ENCODE results near the gene IL13. TPM values are rescaled to one million over a fixed set of nuclear protein-coding genes. Genes with fewer than 3 reads are reported as not detected.

Gene IL13
- total RNA-seq, 1 experiment from 2014 or later, result not detected

DNA sequence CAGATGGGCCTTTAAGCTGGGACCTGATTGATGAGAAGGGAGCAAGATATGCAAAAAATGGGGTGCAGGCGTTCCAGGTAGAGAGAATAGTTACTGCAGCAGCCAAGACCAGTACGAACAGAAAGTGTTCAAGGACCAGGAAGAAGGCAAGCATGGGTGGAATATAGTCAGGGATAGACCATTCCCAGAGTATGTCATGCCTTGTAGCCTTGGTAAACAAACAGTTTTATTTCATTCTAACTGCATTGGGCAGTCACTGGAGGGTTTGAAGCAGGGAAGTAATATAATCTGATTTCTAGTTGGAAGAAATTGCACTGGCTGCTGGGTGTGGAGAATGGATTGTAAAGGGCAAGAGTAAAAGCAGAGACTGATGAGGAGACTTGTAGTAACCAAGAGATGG is 30.5 kb upstream of the IL13 start:
- no peak overlapping the region for H3K4ac ChIP-seq (ENCODE audit: low read depth, low read length)
- DNase-seq, result no peak
- H2AK5ac ChIP-seq (ENCODE audit: insufficient read length, low read length), result no peak overlapping the region
- no peak overlapping the region for H2BK12ac ChIP-seq (ENCODE audit: insufficient read length, low read depth, low read length)
- H4K5ac ChIP-seq (ENCODE audit: insufficient read length, low read depth, low read length), result no peak overlapping the region
- no CpG with 5 or more reads among the region's 2 CpGs for WGBS (ENCODE audit: extremely low coverage, insufficient read length, low lambda C conversion rate)
- H3T11ph ChIP-seq (ENCODE audit: low read length), result no peak overlapping the region
- H2BK15ac ChIP-seq (ENCODE audit: low read depth, low read length), result no peak overlapping the region
- no peak overlapping the region for H3K18ac ChIP-seq (ENCODE audit: insufficient read length, low read depth, low read length)
- H4K8ac ChIP-seq (replicated peaks; ENCODE audit: insufficient read length, low read depth, low read length), result no peak overlapping the region
- Mint-ChIP-seq H3K27me3 (ENCODE audit: low read depth) (no peaks in the 10 kb centered on the region), H3K4me1 (no peaks in the 10 kb centered on the region), H3K9me3 (no peaks in the 10 kb centered on the region), H3K36me3 (ENCODE audit: insufficient read depth in 1 of 3, low read depth in 3 of 3) (peaks cover 1 to 31% (median 23%) of the 10 kb centered on the region in 3 experiments; a peak in 5 of 7 replicates), H3K27ac (no peak overlapping the region; a peak in 1 of 7 replicates), H3K4me3 (no peak overlapping the region)
- TF ChIP-seq CTCF (conservative IDR thresholded peaks at IDR 0.05), result no peak
- H3K4me1 ChIP-seq (ENCODE audit: insufficient read depth, low read length), result no peaks in the 10 kb centered on the region
- no peak overlapping the region for H3K9ac ChIP-seq (ENCODE audit: extremely low read depth, insufficient read length, low read length)
- H2BK20ac ChIP-seq (ENCODE audit: low read depth, low read length, poor library complexity, severe bottlenecking), result no peak overlapping the region
- H3K4me2 ChIP-seq (ENCODE audit: insufficient read depth, insufficient read length, low read length), result no peak overlapping the region
- H3K56ac ChIP-seq (ENCODE audit: insufficient read length, low read depth, low read length), result no peak overlapping the region
- no peaks in the 10 kb centered on the region for H4K20me1 ChIP-seq (ENCODE audit: control insufficient read depth, insufficient read depth, insufficient read length)
- H3K79me1 ChIP-seq (ENCODE audit: insufficient read depth, low read depth, low read length, poor library complexity, severe bottlenecking), result no peaks in the 10 kb centered on the region
- H3K27ac ChIP-seq (ENCODE audit: insufficient read length, low read depth, low read length), result no peak overlapping the region
- H3K23ac ChIP-seq (ENCODE audit: insufficient read length, low read depth, low read length), result no peak overlapping the region
- no peak overlapping the region for H4K91ac ChIP-seq (ENCODE audit: insufficient read length, low read depth, low read length)
- no peak overlapping the region for H2AFZ ChIP-seq (ENCODE audit: low read length)
- H2BK5ac ChIP-seq (ENCODE audit: insufficient read length, low read length), result no peak overlapping the region
- no peak overlapping the region for H2BK120ac ChIP-seq (ENCODE audit: low read depth, low read length, poor library complexity, severe bottlenecking)
- H3K14ac ChIP-seq (ENCODE audit: insufficient read depth, low read length), result no peak overlapping the region
- no peaks in the 10 kb centered on the region for H3K9me3 ChIP-seq (ENCODE audit: control insufficient read depth, low read depth, low read length)
- no peaks in the 10 kb centered on the region for H3K27me3 ChIP-seq (ENCODE audit: insufficient read depth, low read length)
- H3K79me2 ChIP-seq (ENCODE audit: insufficient read depth, low read length), result no peaks in the 10 kb centered on the region
- H3K23me2 ChIP-seq (ENCODE audit: insufficient read length, low read depth, low read length, poor library complexity, severe bottlenecking), result no peaks in the 10 kb centered on the region

Measured in H9 (cell line).